Measurements from ENCODE around the gene SAMD1.
A peak's percentile ranks its signal among the peaks of the same experiment; 100 is the strongest.
"Not testable (repeated sequence)": the region's sequence is repeated elsewhere in the genome, so short reads cannot be mapped to it uniquely, and the experiment has no call there.

The SAMD1 gene

DNA sequence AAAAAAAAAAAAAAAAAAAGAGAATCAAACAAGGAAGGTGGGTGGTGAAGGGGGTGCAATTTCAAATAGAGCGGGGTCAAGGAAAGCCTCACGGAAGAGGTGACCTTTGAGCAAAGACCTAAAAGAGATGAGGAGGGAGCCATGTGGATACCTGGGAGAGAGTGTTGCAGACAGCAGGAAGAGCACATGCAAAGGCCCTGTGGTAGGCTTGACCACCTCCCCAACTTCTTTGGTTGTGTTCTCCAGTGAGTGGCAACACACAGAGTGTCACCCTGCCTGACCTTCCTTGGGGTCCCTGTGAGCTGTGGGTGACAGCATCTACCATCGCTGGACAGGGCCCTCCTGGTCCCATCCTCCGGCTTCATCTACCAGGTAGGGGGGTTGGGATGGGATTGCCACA, 40.0 kb downstream of the SAMD1 start:
- TF ChIP-seq, protein P1, sequence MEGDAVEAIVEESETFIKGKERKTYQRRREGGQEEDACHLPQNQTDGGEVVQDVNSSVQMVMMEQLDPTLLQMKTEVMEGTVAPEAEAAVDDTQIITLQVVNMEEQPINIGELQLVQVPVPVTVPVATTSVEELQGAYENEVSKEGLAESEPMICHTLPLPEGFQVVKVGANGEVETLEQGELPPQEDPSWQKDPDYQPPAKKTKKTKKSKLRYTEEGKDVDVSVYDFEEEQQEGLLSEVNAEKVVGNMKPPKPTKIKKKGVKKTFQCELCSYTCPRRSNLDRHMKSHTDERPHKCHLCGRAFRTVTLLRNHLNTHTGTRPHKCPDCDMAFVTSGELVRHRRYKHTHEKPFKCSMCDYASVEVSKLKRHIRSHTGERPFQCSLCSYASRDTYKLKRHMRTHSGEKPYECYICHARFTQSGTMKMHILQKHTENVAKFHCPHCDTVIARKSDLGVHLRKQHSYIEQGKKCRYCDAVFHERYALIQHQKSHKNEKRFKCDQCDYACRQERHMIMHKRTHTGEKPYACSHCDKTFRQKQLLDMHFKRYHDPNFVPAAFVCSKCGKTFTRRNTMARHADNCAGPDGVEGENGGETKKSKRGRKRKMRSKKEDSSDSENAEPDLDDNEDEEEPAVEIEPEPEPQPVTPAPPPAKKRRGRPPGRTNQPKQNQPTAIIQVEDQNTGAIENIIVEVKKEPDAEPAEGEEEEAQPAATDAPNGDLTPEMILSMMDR (IDR thresholded peaks at IDR 0.05; ENCODE audit: insufficient read depth, low read depth, low read length, missing control alignments) = no peak
- no peak overlapping the region for H3K4me3 ChIP-seq (ENCODE audit: low read length)
- no peak for DNase-seq (ENCODE audit: low read depth)

DNA sequence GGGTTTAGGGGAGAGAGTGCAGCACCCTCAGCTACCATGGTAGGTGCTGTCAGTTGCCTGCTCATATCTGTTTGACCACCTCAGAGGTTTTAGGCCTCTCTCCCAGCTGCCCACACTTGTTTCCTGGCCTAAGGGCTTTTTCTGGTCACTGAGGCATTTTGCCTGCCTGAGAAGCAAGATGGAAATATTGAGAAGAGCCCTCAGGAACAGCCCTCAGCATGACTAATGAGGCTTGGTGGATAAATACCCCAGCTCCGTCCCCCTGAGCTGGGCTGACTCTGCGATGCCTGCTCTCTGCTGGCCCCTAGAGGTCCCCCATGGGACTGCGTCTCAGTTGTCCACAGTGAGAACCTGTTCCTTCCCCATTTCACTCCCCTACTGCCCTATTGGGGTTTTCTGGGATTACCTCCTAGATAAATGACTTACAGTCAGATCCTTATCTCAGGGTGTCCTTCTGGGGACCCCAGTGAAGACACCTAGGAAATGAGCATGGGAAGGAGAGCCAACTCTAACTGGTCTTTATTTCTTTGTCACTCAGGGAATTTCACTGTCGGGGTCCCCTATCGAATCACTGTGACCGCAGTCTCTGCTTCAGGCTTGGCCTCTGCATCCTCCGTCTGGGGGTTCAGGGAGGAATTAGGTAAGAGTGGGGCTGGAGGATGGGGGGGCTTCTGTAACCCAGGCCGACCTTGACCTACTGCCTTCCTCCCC, 42.0 kb downstream of the SAMD1 start:
- no peak overlapping the region for H3K4me3 ChIP-seq (ENCODE audit: low read length)
- DNase-seq (ENCODE audit: low read depth) = peak; percentile 25
- TF ChIP-seq, protein P1 (IDR thresholded peaks at IDR 0.05; ENCODE audit: insufficient read depth, low read depth, low read length, missing control alignments) = peak; percentile 83

DNA sequence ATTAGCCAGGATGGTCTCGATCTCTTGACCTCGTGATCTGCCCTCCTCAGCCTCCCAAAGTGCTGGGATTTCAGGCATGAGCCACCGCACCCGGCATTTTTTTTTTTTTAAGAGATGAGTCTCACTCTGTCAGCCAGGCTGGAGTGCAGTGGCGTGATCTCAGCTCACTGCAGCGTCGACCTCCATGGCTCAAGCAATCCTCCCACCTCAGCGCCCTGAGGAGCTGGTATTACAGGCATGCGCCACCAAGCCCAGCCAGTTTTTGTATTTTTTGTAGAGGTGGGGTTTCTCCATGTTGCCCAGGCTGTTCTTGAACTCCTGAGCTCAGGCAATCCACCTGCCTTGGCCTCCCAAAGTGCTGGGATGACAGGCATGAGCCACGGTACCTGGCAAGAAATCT, 42.7 kb downstream of the SAMD1 start:
- H3K4me3 ChIP-seq (ENCODE audit: low read length); DNase-seq (ENCODE audit: low read depth): not testable (repeated sequence)

DNA sequence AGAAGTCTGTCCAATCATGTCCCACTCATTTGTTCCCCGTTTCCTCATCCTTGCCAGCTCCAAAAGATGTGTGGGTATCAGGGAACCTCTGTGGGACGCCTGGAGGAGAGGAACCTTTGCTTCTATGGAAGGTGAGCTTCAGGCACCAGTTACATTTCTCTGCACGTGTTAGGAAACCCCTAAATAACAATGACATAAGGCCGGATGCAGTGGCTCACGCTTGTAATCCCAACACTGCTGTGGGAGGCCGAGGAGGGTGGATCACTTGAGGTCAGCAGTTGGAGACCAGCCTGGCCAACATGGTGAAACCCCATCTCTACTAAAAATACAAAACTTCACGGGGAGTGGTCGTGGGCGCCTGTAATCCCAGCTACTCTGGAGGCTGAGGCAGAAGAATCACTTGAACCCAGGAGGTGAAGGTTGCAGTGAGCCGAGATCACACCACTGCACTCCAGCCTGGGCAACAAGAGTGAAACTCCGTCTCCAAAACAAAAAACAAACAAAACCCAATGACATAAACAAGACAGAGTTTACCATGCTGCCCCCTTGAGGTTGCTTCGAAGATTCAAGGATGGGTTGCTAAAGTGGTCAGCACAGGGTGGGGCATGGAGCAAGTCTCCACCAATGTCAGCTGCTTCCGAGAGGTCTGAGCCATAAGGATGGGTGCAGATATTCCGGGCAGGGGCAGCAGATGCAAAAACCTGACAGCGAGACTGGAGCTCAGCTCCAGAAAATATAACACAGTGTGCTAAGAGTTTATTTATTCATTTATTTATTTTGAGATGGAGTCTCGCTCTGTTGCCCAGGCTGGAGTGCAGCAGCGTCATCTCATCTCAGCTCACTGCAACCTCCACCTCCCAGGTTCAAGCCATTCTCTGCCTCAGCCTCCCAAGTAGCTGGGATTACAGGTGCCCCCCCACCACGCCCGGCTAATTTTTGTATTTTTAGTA, 47.6 kb downstream of the SAMD1 start:
- H3K4me3 ChIP-seq (ENCODE audit: low read length) = not testable (repeated sequence)
- TF ChIP-seq, protein P1 (IDR thresholded peaks at IDR 0.05; ENCODE audit: insufficient read depth, low read depth, low read length, missing control alignments) = peak; percentile 59
- peak; percentile 71 for DNase-seq (ENCODE audit: low read depth)

DNA sequence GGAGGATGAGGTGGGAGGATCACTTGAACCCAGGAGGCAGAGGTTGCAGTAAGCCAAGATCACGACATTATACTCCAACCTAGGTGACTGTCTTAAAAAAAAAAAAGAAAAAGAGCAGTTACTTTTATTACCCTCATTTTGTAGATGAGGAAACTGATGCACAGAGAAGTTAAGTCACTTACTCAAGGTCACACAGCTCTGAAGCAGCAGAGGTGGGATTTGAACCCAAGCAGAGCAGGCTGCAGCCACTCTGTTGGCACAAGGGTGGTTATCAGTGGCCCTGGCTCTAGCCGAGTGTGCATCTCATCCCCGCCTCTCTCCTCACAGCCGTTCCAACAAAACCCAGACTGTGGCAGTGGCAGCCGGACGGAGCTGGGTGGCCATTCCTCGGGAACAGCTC, 51.4 kb downstream of the SAMD1 start:
- TF ChIP-seq, protein P1 (IDR thresholded peaks at IDR 0.05; ENCODE audit: insufficient read depth, low read depth, low read length, missing control alignments) = no peak
- H3K4me3 ChIP-seq (ENCODE audit: low read length) = no peak overlapping the region
- DNase-seq (ENCODE audit: low read depth) = no peak

All from epithelial cell of esophagus (primary cell).